ENCODE measurements around the gene AFM. TPM values are rescaled to one million over a fixed set of nuclear protein-coding genes. Genes with fewer than 3 reads are reported as not detected.

Gene AFM
- total RNA-seq: not detected

- H3K27me3 ChIP-seq: no peaks in the 10 kb centered on the region
- no peak within 1 kb of the TSS for H3K27ac ChIP-seq
- H3K36me3 ChIP-seq: no peaks in the 10 kb centered on the region
- H3K4me3 ChIP-seq: no peak within 1 kb of the TSS
- no peaks in the 10 kb centered on the region for H3K4me1 ChIP-seq
- intact Hi-C loops (cut with DNase I; ENCODE audit: low total_unique reads): no loop called here
- TF ChIP-seq POLR2AphosphoS5 (IDR thresholded peaks at IDR 0.05) (no peak), CTCF (IDR thresholded peaks at IDR 0.05) (no peak), POLR2A (IDR thresholded peaks at IDR 0.05) (no peak)
- no peaks in the 10 kb centered on the region for H3K9me3 ChIP-seq
- DNase-seq (ENCODE audit: low spot score in 2 of 2): no peak
Measured at GRCh38 chr4:73481358-73481757, at the start of gene AFM. Gene AFM (plus strand): TSS chr4:73481745. CDS start chr4:73481776, 31 bp downstream.

GRCh38 chr4:73431813-73432168 lies 49.8 kb upstream of the AFM start:
- TF ChIP-seq POLR2A (IDR thresholded peaks at IDR 0.05) (no peak), POLR2AphosphoS5 (IDR thresholded peaks at IDR 0.05) (no peak), CTCF (IDR thresholded peaks at IDR 0.05) (no peak)
- intact Hi-C loops (cut with DNase I; ENCODE audit: low total_unique reads): no loop called here

GRCh38 chr4:73432169-73433000 lies 49.2 kb upstream of the AFM start:
- no peak for TF ChIP-seq POLR2A (IDR thresholded peaks at IDR 0.05)
- intact Hi-C loops (cut with DNase I; ENCODE audit: low total_unique reads): no loop called here
- Histone ChIP-seq H3K27me3 (no peaks in the 10 kb centered on the region), H3K4me1 (no peaks in the 10 kb centered on the region), H3K4me3 (no peak overlapping the region), H3K9me3 (no peaks in the 10 kb centered on the region), H3K36me3 (no peaks in the 10 kb centered on the region), H3K27ac (no peak overlapping the region)
- no peak for DNase-seq (ENCODE audit: low spot score in 2 of 2)

More at GRCh38 chr4:73431813-73432168, 49.8 kb upstream of the AFM start:
- Histone ChIP-seq H3K27ac (no peak overlapping the region), H3K4me1 (no peaks in the 10 kb centered on the region), H3K9me3 (no peaks in the 10 kb centered on the region), H3K4me3 (no peak overlapping the region), H3K36me3 (no peaks in the 10 kb centered on the region), H3K27me3 (no peaks in the 10 kb centered on the region)
- no peak for DNase-seq (ENCODE audit: low spot score in 2 of 2)

GRCh38 chr4:73433140-73433539 lies 48.4 kb upstream of the AFM start:
- H3K9me3 ChIP-seq: no peaks in the 10 kb centered on the region
- H3K4me3 ChIP-seq: no peak overlapping the region
- no peak for DNase-seq (ENCODE audit: low spot score in 2 of 2)
- H3K36me3 ChIP-seq: no peaks in the 10 kb centered on the region
- H3K4me1 ChIP-seq: no peaks in the 10 kb centered on the region
- no peaks in the 10 kb centered on the region for H3K27me3 ChIP-seq
- no peak overlapping the region for H3K27ac ChIP-seq
- intact Hi-C loops (cut with DNase I; ENCODE audit: low total_unique reads): no loop called here
- TF ChIP-seq POLR2A (IDR thresholded peaks at IDR 0.05): no peak
- TF ChIP-seq POLR2AphosphoS5 (IDR thresholded peaks at IDR 0.05): no peak
- no peak for TF ChIP-seq CTCF (IDR thresholded peaks at IDR 0.05)

GRCh38 chr4:73434311-73434710 lies 47.2 kb upstream of the AFM start:
- Histone ChIP-seq H3K4me1 (no peaks in the 10 kb centered on the region), H3K27ac (no peak overlapping the region), H3K4me3 (no peak overlapping the region), H3K9me3 (no peaks in the 10 kb centered on the region), H3K27me3 (no peaks in the 10 kb centered on the region), H3K36me3 (no peaks in the 10 kb centered on the region)
- intact Hi-C loops (cut with DNase I; ENCODE audit: low total_unique reads): no loop called here
- TF ChIP-seq CTCF (IDR thresholded peaks at IDR 0.05) (peak in 1 of 3 donors; percentile 24), POLR2A (IDR thresholded peaks at IDR 0.05) (no peak), POLR2AphosphoS5 (IDR thresholded peaks at IDR 0.05) (no peak)
- DNase-seq (ENCODE audit: low spot score in 2 of 2): no peak

Data from breast epithelium (tissue), 4 donors.